Nephron progenitor cell (in vitro differentiated cells): ENCODE measurements around the gene PSMD13.

ENCODE experiments used
- DNase-seq: peaks from one replicate; pipeline ENCODE4 v3.0.0; 2021
- H3K27ac Mint-ChIP-seq: 2 replicates; pipeline ENCODE4 v1.8.0; 2021; ENCODE audit warnings: mild to moderate bottlenecking, moderate library complexity, mixed read lengths
- H3K27me3 Mint-ChIP-seq: 2 replicates; pipeline ENCODE4 v1.8.0; 2021; ENCODE audit warnings: mild to moderate bottlenecking, low read depth, mixed read lengths; ENCODE audit not compliant: poor library complexity
- H3K36me3 Mint-ChIP-seq: 2 replicates; pipeline ENCODE4 v1.8.0; 2021; ENCODE audit warnings: low read depth, mixed read lengths
- H3K4me1 Mint-ChIP-seq: 2 replicates; pipeline ENCODE4 v1.8.0; 2021; ENCODE audit warnings: mixed read lengths
- H3K4me3 Mint-ChIP-seq: 2 replicates; pipeline ENCODE4 v1.8.0; 2021; ENCODE audit warnings: mild to moderate bottlenecking, moderate library complexity, mixed read lengths
- H3K9me3 Mint-ChIP-seq: 2 replicates; pipeline ENCODE4 v1.8.0; 2021; ENCODE audit warnings: mild to moderate bottlenecking, moderate library complexity, mixed read lengths
- TF ChIP-seq, protein P1 (sequence below): fragments of 200-600 bp; sonication (generic); IDR thresholded peaks from 2 replicates; pipeline ENCODE4 v1.5.0; 2021; ENCODE audit warnings: antibody characterized with exemption

Gene PSMD13

DNA sequence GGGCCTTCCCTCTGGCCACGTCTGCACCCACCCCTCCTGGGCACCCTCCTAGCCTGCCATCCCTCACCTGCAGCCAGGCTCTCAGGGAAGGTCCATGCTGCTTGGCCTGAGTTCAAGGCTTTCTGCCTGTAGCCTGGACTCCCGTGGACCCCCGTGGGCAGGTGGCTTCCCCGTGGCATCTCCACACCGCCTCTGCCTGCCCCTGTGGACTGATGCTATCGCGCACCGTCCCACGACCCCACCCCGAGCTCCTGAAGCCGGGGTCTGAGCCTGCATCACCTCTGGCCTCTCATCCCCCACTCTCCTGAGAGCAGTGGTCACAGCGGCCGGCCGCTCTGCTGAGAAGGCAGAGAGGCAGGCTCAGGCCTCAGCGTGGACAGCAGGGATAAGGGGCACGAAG, 58.0 kb downstream of the PSMD13 start:
- Mint-ChIP-seq H3K27ac (no peak overlapping the region), H3K4me3 (no peak overlapping the region), H3K27me3 (no peaks in the 10 kb centered on the region), H3K9me3 (no peaks in the 10 kb centered on the region), H3K4me1 (peaks cover 42% of the 10 kb centered on the region), H3K36me3 (peaks cover 6% of the 10 kb centered on the region)
- TF ChIP-seq, protein P1, sequence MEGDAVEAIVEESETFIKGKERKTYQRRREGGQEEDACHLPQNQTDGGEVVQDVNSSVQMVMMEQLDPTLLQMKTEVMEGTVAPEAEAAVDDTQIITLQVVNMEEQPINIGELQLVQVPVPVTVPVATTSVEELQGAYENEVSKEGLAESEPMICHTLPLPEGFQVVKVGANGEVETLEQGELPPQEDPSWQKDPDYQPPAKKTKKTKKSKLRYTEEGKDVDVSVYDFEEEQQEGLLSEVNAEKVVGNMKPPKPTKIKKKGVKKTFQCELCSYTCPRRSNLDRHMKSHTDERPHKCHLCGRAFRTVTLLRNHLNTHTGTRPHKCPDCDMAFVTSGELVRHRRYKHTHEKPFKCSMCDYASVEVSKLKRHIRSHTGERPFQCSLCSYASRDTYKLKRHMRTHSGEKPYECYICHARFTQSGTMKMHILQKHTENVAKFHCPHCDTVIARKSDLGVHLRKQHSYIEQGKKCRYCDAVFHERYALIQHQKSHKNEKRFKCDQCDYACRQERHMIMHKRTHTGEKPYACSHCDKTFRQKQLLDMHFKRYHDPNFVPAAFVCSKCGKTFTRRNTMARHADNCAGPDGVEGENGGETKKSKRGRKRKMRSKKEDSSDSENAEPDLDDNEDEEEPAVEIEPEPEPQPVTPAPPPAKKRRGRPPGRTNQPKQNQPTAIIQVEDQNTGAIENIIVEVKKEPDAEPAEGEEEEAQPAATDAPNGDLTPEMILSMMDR, result no peak
- no peak for DNase-seq

DNA sequence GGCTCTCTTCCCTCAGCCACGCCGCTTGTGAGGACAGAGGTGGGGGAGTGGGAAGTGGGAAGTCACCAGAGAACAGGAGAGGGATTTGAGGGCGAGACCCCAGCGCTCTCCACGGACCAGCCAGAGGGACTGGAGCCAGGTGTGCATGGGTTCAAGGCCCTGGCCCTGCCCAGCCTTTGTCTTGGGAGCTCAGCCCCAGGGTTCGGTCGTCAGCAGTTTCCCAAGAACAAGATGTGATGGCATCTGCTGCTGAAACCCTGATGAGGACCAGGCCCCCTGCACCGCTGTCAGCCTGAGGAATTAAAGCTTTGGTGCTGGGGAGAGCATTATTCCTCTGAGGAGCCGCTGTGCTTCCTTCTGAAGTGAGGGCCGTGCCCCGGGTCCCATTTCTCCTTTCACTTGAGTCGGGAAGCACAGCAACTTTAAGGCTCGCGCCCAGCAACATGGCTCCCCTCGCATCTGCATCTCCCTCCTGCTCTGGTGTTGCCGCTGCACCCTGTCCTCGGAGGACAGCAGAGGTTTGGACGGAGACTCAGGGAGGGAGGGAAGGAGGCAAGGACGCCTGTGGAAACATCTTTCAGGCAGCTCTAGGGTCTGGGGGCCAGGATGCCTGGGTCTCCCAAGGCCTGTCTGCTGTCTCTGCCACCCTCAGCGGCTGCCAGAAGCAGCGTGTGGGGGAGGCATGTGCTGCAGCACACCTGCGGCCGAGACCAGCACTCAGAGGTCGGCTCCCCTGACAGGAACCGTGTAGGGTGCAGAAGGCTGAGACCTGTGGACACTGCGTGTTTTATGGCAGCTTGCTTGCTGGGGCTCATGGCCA, 58.8 kb downstream of the PSMD13 start:
- DNase-seq, result no peak
- Mint-ChIP-seq H3K4me1 (peaks cover 43% of the 10 kb centered on the region), H3K9me3 (no peaks in the 10 kb centered on the region), H3K27me3 (no peaks in the 10 kb centered on the region), H3K36me3 (peaks cover 6% of the 10 kb centered on the region), H3K27ac (no peak overlapping the region), H3K4me3 (no peak overlapping the region)
- TF ChIP-seq, protein P1, result no peak

DNA sequence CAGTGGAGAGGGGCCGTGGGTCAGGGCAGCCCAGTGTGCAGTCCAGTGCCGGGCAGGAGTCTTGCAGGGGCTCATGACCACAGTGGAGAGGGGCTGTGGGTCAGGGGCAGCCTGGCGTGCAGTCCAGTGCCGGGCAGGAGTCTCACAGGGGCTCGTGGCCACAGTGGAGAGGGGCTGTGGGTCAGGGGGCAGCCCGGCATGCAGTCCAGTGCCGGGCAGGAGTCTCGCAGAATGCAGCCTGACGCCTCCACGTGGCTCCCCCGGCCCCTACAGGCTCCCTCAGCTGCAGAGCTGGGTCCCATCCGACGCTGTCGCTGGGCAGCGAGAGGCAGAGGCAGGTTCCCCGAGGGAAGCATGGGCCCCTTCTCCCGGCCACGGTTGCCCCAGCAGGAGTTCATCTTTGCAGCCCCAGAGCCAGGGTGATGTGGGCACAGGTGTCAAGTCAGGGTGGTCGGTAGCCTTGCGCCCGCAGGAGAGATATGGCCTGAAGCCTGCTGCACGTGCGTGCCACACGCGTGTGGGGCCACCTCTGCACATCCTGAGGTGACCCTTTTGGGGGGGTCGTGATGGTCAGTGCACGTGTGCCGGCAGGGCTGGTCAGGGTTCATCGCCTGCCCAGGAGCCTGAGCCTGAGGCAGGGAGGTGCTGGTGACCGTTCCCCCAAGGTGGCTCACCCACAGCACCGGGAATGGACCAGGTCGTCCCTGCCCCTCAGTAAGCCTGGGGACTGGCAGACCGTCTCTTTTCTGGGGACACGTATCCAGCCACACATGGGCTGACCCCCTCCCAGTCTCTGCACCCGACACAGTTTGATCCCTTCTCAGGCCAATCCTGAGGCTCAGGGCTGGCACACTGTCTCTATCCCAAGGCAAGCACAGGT, 59.6 kb downstream of the PSMD13 start:
- Mint-ChIP-seq H3K27me3 (no peaks in the 10 kb centered on the region), H3K27ac (no peak overlapping the region), H3K4me1 (peaks cover 43% of the 10 kb centered on the region), H3K9me3 (peaks cover 3% of the 10 kb centered on the region), H3K36me3 (peaks cover 1% of the 10 kb centered on the region), H3K4me3 (no peak overlapping the region)
- TF ChIP-seq, protein P1, result no peak
- no peak for DNase-seq

DNA sequence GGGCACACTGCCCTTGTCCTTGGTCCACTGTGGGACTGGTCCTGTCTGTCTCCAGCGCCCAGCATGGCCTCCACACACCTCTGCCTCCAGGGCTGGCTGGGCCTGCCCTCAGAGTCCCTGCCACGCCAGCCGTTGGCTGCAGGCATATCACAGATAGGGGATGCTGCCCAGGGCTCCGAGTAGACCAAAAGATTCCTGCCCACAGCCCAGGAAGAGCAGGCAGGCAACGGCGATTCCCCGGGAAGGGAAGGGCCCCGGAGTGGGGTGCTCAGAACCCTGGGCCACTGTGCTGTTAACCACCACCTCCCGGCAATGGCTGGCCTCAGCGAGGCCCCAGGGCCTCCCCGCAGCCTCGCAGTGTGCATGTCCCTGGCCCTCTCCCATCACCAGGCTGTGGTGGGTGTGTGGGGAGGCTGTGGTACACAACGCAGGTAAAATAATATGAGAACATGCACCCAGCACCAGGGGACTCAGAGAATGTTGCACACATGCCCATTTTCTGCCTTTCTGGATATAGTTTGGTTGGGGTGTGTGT, 60.3 kb downstream of the PSMD13 start:
- H3K4me1 Mint-ChIP-seq, result peaks cover 42% of the 10 kb centered on the region
- H3K36me3 Mint-ChIP-seq, result no peaks in the 10 kb centered on the region
- no peak overlapping the region for H3K27ac Mint-ChIP-seq
- TF ChIP-seq, protein P1, result no peak
- no peak for DNase-seq
- no peaks in the 10 kb centered on the region for H3K27me3 Mint-ChIP-seq
- peaks cover 6% of the 10 kb centered on the region for H3K9me3 Mint-ChIP-seq
- H3K4me3 Mint-ChIP-seq, result no peak overlapping the region

DNA sequence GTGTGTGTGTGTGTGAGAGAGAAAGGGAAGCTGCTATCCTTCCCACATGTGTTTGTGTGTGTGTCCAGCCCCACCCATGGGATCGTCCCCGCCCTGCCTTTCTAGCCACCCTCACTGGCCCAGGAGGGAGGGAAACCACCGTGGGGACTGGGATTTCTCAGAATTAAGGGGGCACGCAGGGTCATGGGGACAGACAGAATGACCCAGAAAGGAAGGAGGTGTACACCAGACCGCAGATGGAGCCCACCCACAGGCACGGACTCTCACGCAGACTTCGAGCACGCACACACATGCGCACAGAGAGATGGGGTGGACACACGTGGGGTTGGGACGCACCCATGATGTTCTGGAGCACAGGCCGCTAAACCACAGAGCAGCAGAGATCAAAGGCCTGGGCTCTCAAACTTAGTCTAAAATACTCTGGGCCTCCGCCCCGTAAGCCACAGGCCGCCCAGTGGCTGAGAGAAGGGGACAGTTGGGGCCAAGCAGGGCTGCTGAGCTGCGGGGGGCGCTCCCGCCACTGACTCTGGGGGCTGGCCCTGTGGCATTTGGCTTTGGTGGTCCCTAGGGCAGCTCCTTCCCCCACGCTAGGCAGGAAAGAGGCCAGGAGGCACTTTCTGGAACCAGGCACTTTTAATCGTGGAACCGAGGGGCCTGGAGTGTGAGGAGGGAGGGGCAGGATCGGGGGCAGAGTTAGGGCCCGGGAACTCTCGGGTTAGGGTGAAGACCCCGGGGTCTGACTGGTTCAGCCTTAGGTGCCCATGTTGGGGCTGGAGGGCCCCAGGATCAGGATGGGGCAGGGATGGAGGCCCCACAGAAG, 61.0 kb downstream of the PSMD13 start:
- Mint-ChIP-seq H3K27ac (peak overlapping the region; percentile 90), H3K27me3 (no peaks in the 10 kb centered on the region), H3K4me3 (no peak overlapping the region), H3K4me1 (peaks cover 47% of the 10 kb centered on the region), H3K36me3 (peaks cover 1% of the 10 kb centered on the region), H3K9me3 (peaks cover 11% of the 10 kb centered on the region)
- TF ChIP-seq, protein P1, result no peak
- DNase-seq, result peak; percentile 3
